Measurements from ENCODE around the gene C4orf33. TPM values are rescaled to one million over a fixed set of nuclear protein-coding genes. Genes with fewer than 3 reads are reported as not detected.

C4orf33 gene
- total RNA-seq, 1 donor from 2014 or later: 12.2 TPM

DNA sequence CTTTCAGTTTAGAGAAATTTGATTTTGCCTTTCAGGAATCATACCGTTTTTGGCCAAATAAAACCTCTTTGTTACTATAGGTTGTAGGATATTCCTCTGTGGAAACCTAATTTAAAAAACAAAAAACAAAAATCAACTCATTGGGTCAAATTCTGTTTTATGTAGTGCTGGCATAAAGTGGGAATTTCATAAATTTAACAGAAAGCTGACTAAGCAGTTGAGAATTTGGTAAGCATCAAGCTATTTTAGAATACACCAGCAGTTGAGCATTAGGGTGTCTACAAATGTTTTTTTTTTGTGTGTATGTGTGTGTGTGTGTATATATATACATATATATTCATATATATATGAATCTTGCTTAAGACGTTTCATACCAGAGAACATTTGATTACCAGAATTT is 47.4 kb downstream of the C4orf33 start:
- Mint-ChIP-seq H3K4me3 (no peak overlapping the region), H3K27me3 (ENCODE audit: low read depth) (no peaks in the 10 kb centered on the region), H3K27ac (no peak overlapping the region), H3K36me3 (no peaks in the 10 kb centered on the region), H3K9me3 (no peaks in the 10 kb centered on the region), H3K4me1 (peaks cover 4% of the 10 kb centered on the region)
- TF ChIP-seq, protein P1, sequence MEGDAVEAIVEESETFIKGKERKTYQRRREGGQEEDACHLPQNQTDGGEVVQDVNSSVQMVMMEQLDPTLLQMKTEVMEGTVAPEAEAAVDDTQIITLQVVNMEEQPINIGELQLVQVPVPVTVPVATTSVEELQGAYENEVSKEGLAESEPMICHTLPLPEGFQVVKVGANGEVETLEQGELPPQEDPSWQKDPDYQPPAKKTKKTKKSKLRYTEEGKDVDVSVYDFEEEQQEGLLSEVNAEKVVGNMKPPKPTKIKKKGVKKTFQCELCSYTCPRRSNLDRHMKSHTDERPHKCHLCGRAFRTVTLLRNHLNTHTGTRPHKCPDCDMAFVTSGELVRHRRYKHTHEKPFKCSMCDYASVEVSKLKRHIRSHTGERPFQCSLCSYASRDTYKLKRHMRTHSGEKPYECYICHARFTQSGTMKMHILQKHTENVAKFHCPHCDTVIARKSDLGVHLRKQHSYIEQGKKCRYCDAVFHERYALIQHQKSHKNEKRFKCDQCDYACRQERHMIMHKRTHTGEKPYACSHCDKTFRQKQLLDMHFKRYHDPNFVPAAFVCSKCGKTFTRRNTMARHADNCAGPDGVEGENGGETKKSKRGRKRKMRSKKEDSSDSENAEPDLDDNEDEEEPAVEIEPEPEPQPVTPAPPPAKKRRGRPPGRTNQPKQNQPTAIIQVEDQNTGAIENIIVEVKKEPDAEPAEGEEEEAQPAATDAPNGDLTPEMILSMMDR (IDR thresholded peaks at IDR 0.05; ENCODE audit: unreplicated experiment): no peak
- DNase-seq (ENCODE audit: low spot score in 2 of 2, unreplicated experiment in 2 of 2): no peak

DNA sequence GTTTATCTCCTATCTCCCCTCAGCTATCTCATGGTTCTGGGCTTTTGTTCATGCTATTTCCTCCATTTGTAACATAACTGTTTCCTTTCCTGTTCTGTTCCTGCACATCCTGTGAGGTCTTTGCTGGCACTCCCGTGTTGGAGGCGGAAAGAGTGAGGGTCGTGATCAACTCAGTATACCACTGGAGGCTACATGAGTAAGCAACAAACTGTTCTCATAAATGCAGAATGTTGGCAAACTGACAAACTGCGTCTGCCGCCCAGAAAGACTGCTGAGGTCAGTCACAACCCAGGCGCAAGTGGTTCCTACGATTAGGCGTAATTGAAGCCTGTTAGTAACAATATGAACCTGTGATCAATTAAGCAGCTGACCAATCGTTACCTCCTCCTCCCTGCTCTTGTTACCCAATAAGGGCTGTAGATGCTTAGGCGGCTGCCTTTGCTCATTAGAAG is 48.8 kb downstream of the C4orf33 start:
- TF ChIP-seq, protein P1 (IDR thresholded peaks at IDR 0.05; ENCODE audit: unreplicated experiment): no peak
- no peak overlapping the region for H3K4me3 Mint-ChIP-seq
- no peak for DNase-seq (ENCODE audit: low spot score in 2 of 2, unreplicated experiment in 2 of 2)

DNA sequence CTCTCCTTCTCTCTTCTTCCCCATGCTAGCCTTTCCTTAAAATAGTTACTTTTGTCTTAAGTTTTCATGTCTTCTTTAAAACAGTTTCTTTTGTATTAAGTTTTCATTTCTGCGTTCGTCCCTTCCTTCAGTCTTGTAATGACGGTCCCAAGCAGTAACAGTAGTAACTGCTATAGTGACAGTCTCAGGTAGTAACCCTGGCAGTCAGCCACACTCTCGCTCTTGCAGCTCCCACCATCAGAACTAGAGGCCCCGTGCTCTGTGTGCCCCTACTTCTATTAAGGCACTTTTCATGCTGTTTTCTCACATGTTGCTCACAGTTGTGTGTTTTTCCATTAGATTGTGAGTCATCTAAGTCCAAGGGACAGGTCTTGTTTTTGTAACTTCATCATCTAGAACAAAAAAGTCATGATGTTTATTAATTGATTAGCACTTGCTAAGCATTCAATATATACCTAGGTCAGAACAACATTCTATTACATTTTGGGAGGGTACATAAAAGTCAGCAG is 49.3 kb downstream of the C4orf33 start:
- H3K36me3 Mint-ChIP-seq: no peaks in the 10 kb centered on the region
- H3K4me1 Mint-ChIP-seq: peaks cover 9% of the 10 kb centered on the region
- no peak for DNase-seq (ENCODE audit: low spot score in 2 of 2, unreplicated experiment in 2 of 2)
- TF ChIP-seq, protein P1 (IDR thresholded peaks at IDR 0.05; ENCODE audit: unreplicated experiment): no peak
- no peak overlapping the region for H3K27ac Mint-ChIP-seq
- no peaks in the 10 kb centered on the region for H3K9me3 Mint-ChIP-seq
- H3K27me3 Mint-ChIP-seq (ENCODE audit: low read depth): no peaks in the 10 kb centered on the region
- peak overlapping the region; percentile 2 for H3K4me3 Mint-ChIP-seq

More for the DNA sequence above, 48.8 kb downstream of the C4orf33 start:
- no peak overlapping the region for H3K27ac Mint-ChIP-seq
- H3K27me3 Mint-ChIP-seq (ENCODE audit: low read depth): no peaks in the 10 kb centered on the region
- peaks cover 8% of the 10 kb centered on the region for H3K4me1 Mint-ChIP-seq
- no peaks in the 10 kb centered on the region for H3K36me3 Mint-ChIP-seq
- H3K9me3 Mint-ChIP-seq: no peaks in the 10 kb centered on the region

DNA sequence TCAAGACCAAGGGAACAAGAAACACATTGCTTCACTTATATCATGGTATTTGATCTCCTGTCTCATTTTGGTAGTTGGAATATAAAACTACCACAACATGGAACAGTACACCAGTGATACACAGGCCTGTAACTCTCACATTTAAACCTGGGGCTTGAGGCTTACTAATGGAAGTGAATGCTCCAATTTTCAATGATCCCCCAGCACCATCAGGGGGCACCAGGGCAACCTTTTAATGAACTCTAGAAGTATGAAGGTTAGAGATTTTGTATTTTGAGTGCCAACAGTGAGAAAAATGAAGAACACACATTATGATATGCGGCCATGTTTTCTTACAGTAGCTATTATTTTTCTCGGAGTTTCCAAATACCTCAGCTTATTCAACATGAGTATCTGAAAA is 50.7 kb downstream of the C4orf33 start:
- DNase-seq (ENCODE audit: low spot score in 2 of 2, unreplicated experiment in 2 of 2): no peak
- no peak overlapping the region for H3K27ac Mint-ChIP-seq
- H3K27me3 Mint-ChIP-seq (ENCODE audit: low read depth): no peaks in the 10 kb centered on the region
- H3K4me1 Mint-ChIP-seq: peaks cover 9% of the 10 kb centered on the region
- H3K36me3 Mint-ChIP-seq: no peaks in the 10 kb centered on the region
- no peaks in the 10 kb centered on the region for H3K9me3 Mint-ChIP-seq
- TF ChIP-seq, protein P1 (IDR thresholded peaks at IDR 0.05; ENCODE audit: unreplicated experiment): no peak
- no peak overlapping the region for H3K4me3 Mint-ChIP-seq

DNA sequence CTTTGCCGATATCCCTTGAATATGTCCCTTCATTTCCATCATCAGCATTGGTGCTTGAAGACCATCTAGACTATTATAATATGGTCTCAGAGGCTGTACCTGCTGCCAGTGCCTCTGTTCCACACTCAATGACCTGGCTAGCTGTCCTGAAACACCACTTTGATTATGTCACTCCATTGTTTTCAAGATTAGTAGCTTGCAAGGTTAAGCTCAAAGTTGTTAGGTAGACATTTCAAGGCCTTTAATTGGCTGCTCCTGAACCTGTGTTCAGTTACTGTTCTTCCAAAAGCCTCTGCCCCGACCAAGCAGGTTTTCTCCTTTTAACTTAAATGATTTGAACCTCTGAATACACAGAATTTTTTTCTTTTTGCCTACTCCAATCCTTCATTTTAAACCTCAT is 52.9 kb downstream of the C4orf33 start:
- no peak overlapping the region for H3K4me3 Mint-ChIP-seq
- peaks cover 9% of the 10 kb centered on the region for H3K4me1 Mint-ChIP-seq
- H3K27ac Mint-ChIP-seq: no peak overlapping the region
- TF ChIP-seq, protein P1 (IDR thresholded peaks at IDR 0.05; ENCODE audit: unreplicated experiment): no peak
- no peaks in the 10 kb centered on the region for H3K9me3 Mint-ChIP-seq
- no peaks in the 10 kb centered on the region for H3K27me3 Mint-ChIP-seq (ENCODE audit: low read depth)
- no peak for DNase-seq (ENCODE audit: low spot score in 2 of 2, unreplicated experiment in 2 of 2)
- H3K36me3 Mint-ChIP-seq: no peaks in the 10 kb centered on the region

DNA sequence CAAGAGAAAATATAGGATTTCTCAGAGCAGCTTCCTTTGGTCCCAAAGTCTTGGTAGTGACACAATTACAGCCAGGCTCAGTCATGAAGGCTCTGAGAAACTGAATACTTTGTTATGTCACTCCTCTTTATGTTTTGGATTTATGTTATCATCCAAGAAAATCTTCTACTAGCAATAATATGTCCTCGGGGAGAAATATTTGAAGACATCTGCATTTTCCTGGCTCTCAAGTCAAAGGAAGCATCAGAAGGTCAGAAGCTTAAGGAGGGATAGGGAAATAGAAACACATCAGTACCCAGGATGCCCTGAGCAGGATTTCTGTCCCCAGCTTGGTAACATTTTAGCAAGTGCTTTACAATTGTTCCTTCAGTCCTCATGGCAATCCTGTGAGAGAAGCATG is 54.0 kb downstream of the C4orf33 start:
- no peaks in the 10 kb centered on the region for H3K9me3 Mint-ChIP-seq
- no peak overlapping the region for H3K27ac Mint-ChIP-seq
- TF ChIP-seq, protein P1 (IDR thresholded peaks at IDR 0.05; ENCODE audit: unreplicated experiment): no peak
- no peaks in the 10 kb centered on the region for H3K27me3 Mint-ChIP-seq (ENCODE audit: low read depth)
- peaks cover 16% of the 10 kb centered on the region for H3K4me1 Mint-ChIP-seq
- DNase-seq (ENCODE audit: low spot score in 2 of 2, unreplicated experiment in 2 of 2): no peak
- H3K4me3 Mint-ChIP-seq: no peak overlapping the region
- H3K36me3 Mint-ChIP-seq: no peaks in the 10 kb centered on the region
